ENCODE results near the gene SIGLEC14. TPM values are rescaled to one million over a fixed set of nuclear protein-coding genes. Genes with fewer than 3 reads are reported as not detected.
A peak's percentile ranks its signal among the peaks of the same experiment; 100 is the strongest.

SIGLEC14 gene
- total RNA-seq, 1 donor from 2014 or later: not detected

DNA sequence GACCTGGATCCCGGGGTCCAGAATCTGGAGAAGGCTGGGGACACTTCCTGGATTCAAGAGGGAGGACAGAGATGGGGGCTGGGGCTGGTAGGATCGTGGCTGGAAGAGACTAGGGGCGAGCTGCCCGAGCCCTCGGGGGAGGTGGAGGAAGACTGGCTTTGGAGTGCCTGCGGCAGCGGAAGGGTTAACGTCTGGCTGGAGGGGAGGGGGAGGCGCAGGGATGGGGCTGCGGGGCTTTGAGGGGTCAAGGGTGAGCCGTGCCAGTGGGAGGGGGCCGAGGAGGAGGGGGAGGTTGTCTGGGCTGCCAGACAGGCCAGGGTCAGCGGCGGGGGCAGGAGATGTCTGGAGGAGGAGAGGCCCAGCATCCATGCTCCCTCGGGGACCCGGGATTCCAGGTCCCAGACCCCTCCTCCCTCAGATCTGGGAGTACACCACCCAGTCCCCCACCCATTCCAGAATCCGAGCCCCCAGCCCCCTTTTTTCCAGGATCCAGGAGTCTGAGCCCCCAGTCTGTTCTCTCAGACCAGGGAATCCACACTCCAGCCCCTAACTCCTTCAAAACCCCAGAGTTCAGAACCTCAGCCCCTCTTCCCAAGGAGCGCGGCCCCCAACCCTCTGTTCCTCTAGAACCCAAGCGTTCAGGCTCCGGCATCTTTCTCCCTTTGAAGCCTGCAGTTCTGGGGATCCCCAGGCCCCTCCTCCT lies 43.3 kb upstream of the SIGLEC14 start:
- peak overlapping the region; percentile 100 for H3K4me2 ChIP-seq (ENCODE audit: low read length)
- H3K4me3 ChIP-seq (ENCODE audit: insufficient read depth, low read depth, low read length): peak overlapping the region; percentile 89
- Mint-ChIP-seq H3K36me3 (ENCODE audit: low read depth, unreplicated experiment) (peaks cover 18% of the 10 kb centered on the region), H3K4me3 (ENCODE audit: unreplicated experiment) (peak overlapping the region; percentile 94), H3K4me1 (ENCODE audit: low read depth, unreplicated experiment) (peaks cover 34% of the 10 kb centered on the region), H3K9me3 (ENCODE audit: unreplicated experiment) (no peaks in the 10 kb centered on the region), H3K27ac (ENCODE audit: unreplicated experiment) (peak overlapping the region; percentile 94), H3K27me3 (ENCODE audit: low read depth, unreplicated experiment) (no peaks in the 10 kb centered on the region)
- peak overlapping the region; percentile 96 for H3K9ac ChIP-seq (ENCODE audit: low read length)
- peaks cover 10% of the 10 kb centered on the region for H3K36me3 ChIP-seq (ENCODE audit: insufficient read depth, low read length)
- peaks cover 30% of the 10 kb centered on the region for H3K4me1 ChIP-seq (ENCODE audit: insufficient read depth, low read length)
- peaks cover 68% of the 10 kb centered on the region for H3K79me2 ChIP-seq (ENCODE audit: insufficient read depth, low read length)
- H3K9me3 ChIP-seq (ENCODE audit: insufficient read depth, low read depth, low read length): no peaks in the 10 kb centered on the region
- no peak for FAIRE-seq
- no peak overlapping the region for H2AFZ ChIP-seq (ENCODE audit: low read depth, low read length)
- H3K27me3 ChIP-seq (ENCODE audit: insufficient read depth, low read length): no peaks in the 10 kb centered on the region
- peaks cover 49% of the 10 kb centered on the region for H4K20me1 ChIP-seq (ENCODE audit: insufficient read depth, low read length)
- TF ChIP-seq, protein P1, sequence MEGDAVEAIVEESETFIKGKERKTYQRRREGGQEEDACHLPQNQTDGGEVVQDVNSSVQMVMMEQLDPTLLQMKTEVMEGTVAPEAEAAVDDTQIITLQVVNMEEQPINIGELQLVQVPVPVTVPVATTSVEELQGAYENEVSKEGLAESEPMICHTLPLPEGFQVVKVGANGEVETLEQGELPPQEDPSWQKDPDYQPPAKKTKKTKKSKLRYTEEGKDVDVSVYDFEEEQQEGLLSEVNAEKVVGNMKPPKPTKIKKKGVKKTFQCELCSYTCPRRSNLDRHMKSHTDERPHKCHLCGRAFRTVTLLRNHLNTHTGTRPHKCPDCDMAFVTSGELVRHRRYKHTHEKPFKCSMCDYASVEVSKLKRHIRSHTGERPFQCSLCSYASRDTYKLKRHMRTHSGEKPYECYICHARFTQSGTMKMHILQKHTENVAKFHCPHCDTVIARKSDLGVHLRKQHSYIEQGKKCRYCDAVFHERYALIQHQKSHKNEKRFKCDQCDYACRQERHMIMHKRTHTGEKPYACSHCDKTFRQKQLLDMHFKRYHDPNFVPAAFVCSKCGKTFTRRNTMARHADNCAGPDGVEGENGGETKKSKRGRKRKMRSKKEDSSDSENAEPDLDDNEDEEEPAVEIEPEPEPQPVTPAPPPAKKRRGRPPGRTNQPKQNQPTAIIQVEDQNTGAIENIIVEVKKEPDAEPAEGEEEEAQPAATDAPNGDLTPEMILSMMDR (IDR thresholded peaks at IDR 0.05; ENCODE audit: insufficient read depth, low read depth, low read length): no peak
- no peak for TF ChIP-seq EZH2 (IDR thresholded peaks at IDR 0.05; ENCODE audit: insufficient read depth, low read length)
- H3K27ac ChIP-seq (ENCODE audit: low read depth, low read length): peak overlapping the region; percentile 89
- DNase-seq (ENCODE audit: low read depth): no peak

DNA sequence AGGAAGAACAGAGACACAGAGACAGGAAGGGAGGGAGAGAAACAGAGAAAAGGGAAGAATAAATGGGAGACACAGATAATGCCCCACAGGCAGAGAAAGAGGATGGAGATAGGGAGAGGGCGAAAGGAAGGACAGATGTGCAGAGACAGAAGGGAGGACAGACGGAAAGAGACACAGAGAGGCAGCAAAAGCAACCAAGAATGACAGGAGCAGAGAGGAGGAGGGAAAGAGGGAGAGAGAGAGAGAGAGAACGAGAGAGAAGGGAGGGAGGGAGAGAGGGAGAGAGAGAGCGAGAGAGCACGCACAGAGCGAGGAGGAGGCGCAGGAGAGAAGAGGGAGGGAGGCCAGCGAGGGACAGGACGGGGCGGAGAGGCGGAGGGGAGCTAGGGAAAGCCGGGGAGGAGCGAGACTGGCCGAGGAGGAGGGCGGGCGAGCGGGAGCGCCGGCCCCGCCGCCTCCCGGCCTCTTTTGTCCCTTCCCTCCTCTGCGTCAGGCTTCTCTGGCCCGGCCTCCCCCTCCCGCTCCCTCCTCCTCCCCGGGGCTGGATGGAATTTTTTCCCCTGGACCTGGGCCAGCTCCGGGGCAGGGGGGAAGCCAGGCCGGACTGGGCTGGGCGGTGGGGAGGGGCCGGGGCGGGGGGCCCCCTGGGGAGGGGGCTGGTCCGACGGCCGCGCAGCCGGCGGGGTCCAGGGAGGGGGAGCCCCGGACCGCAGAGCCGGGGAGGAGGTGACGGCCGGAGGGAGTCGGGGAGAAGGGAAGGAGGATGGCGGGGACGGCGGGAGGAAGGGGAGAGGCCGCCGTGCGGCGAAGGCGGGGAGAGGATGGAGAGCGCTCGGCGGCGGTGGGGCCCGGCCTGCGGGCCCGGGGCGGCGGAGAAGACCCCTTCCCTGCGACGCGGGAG lies 42.3 kb upstream of the SIGLEC14 start:
- Mint-ChIP-seq H3K4me3 (ENCODE audit: unreplicated experiment) (peak overlapping the region; percentile 95), H3K27ac (ENCODE audit: unreplicated experiment) (peak overlapping the region; percentile 98), H3K36me3 (ENCODE audit: low read depth, unreplicated experiment) (peaks cover 10% of the 10 kb centered on the region), H3K4me1 (ENCODE audit: low read depth, unreplicated experiment) (peaks cover 24% of the 10 kb centered on the region), H3K9me3 (ENCODE audit: unreplicated experiment) (no peaks in the 10 kb centered on the region), H3K27me3 (ENCODE audit: low read depth, unreplicated experiment) (no peaks in the 10 kb centered on the region)
- FAIRE-seq (no peak), DNase-seq (ENCODE audit: low read depth) (peak; percentile 97)
- peaks cover 58% of the 10 kb centered on the region for H3K79me2 ChIP-seq (ENCODE audit: insufficient read depth, low read length)
- peaks cover 39% of the 10 kb centered on the region for H4K20me1 ChIP-seq (ENCODE audit: insufficient read depth, low read length)
- peak overlapping the region; percentile 70 for H2AFZ ChIP-seq (ENCODE audit: low read depth, low read length)
- peaks cover 5% of the 10 kb centered on the region for H3K36me3 ChIP-seq (ENCODE audit: insufficient read depth, low read length)
- H3K4me3 ChIP-seq (ENCODE audit: insufficient read depth, low read depth, low read length): peak overlapping the region; percentile 89
- no peaks in the 10 kb centered on the region for H3K27me3 ChIP-seq (ENCODE audit: insufficient read depth, low read length)
- TF ChIP-seq, protein P1 (IDR thresholded peaks at IDR 0.05; ENCODE audit: insufficient read depth, low read depth, low read length): no peak
- TF ChIP-seq EZH2 (IDR thresholded peaks at IDR 0.05; ENCODE audit: insufficient read depth, low read length): no peak
- no peaks in the 10 kb centered on the region for H3K9me3 ChIP-seq (ENCODE audit: insufficient read depth, low read depth, low read length)
- peak overlapping the region; percentile 100 for H3K4me2 ChIP-seq (ENCODE audit: low read length)
- peak overlapping the region; percentile 89 for H3K27ac ChIP-seq (ENCODE audit: low read depth, low read length)
- H3K9ac ChIP-seq (ENCODE audit: low read length): peak overlapping the region; percentile 96
- peaks cover 30% of the 10 kb centered on the region for H3K4me1 ChIP-seq (ENCODE audit: insufficient read depth, low read length)

Data from astrocyte (in vitro differentiated cells and primary cell).